ENCODE data around the gene SGPP1. TPM values are rescaled to one million over a fixed set of nuclear protein-coding genes. Genes with fewer than 3 reads are reported as not detected.

SGPP1 gene
- polyA plus RNA-seq, 1 donor (not counting 4 experiments of a cell fraction or from before 2014, with no cell fraction given): 28.7 TPM

GRCh38 chr14:63764103-63764502 lies 36.2 kb upstream of the SGPP1 start:
- TF ChIP-seq CTCF (optimal IDR thresholded peaks at IDR 0.05 in 1 of 3, IDR thresholded peaks at IDR 0.05 in 1 of 3, conservative IDR thresholded peaks at IDR 0.05 in 1 of 3; ENCODE audit: extremely low read depth in 1 of 3, insufficient read depth in 2 of 3, low read length in 3 of 3) (no peak), EZH2 (IDR thresholded peaks at IDR 0.05; ENCODE audit: low read length) (no peak)
- dilution Hi-C loops (cut with MboI; ENCODE audit: extremely low pct_ligation_motif_present, low sequenced_read_pairs): no loop called here

DNA sequence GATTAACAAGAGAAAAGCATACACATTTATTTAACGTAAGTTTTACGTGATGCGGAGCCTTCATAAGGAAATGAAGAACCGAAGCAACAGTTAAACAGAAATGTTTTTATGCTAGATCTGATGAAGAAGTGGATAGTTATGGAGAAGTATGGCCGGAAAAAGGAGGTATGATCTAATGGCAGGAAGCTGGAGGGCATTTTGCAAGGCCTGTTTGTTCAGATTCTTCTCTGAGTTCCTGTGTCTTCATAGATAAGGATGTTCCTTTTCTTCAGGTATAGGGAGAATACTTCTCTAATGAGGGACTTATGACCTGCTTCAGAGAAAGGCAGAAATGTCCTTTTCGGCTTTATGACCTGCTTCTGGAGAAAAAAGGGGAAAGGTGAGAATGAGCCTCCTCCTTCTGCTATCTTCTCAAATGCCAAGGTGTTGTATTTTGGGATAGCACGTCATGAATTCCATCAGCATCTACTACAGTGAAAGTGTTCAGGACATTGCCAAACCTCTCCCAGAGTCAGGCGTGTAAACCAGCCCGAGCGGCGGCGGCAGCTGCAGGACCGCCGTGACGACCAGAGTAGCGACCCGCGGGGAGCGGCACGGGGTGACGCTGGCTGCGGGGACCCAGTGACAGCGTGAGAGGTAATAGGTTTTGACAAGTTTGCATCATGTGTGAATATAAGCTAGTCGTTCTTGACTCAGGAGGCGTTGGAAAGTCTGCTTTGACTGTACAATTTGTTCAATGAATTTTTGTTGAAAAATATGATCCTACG lies 33.7 kb upstream of the SGPP1 start:
- H3K9me3 ChIP-seq (ENCODE audit: control insufficient read depth, low read depth, low read length): no peaks in the 10 kb centered on the region
- no peaks in the 10 kb centered on the region for H3K4me1 ChIP-seq (ENCODE audit: control insufficient read depth, extremely low read depth, insufficient read depth, low read length)
- H3K27ac ChIP-seq (ENCODE audit: control insufficient read depth, insufficient read depth, low read length): no peak overlapping the region
- H3K27me3 ChIP-seq (ENCODE audit: control insufficient read depth, extremely low read depth, insufficient read depth, low read length): no peaks in the 10 kb centered on the region
- no peaks in the 10 kb centered on the region for H3K36me3 ChIP-seq (ENCODE audit: control insufficient read depth in 2 of 2, extremely low read depth in 1 of 2, insufficient read depth in 2 of 2, low read length in 2 of 2)
- H4K20me1 ChIP-seq (ENCODE audit: control insufficient read depth, extremely low read depth, insufficient read depth, low read length): no peaks in the 10 kb centered on the region
- no peaks in the 10 kb centered on the region for H3K79me2 ChIP-seq (ENCODE audit: control insufficient read depth, insufficient read depth, low read length)
- TF ChIP-seq CTCF (optimal IDR thresholded peaks at IDR 0.05 in 1 of 3, IDR thresholded peaks at IDR 0.05 in 1 of 3, conservative IDR thresholded peaks at IDR 0.05 in 1 of 3; ENCODE audit: extremely low read depth in 1 of 3, insufficient read depth in 2 of 3, low read length in 3 of 3) (no peak), EZH2 (IDR thresholded peaks at IDR 0.05; ENCODE audit: low read length) (no peak)
- FAIRE-seq: no peak
- H2AFZ ChIP-seq (ENCODE audit: control insufficient read depth, low read length): no peak overlapping the region
- dilution Hi-C loops (cut with MboI; ENCODE audit: extremely low pct_ligation_motif_present, low sequenced_read_pairs): no loop called here
- no peak for DNase-seq (ENCODE audit: low read depth, low spot score)
- H3K9me1 ChIP-seq (ENCODE audit: control insufficient read depth, extremely low read depth, insufficient read depth, low read length): no peaks in the 10 kb centered on the region
- H3K4me2 ChIP-seq (ENCODE audit: control insufficient read depth, extremely low read depth, insufficient read depth, low read depth, low read length): no peak overlapping the region
- no peak overlapping the region for H3K9ac ChIP-seq (ENCODE audit: control insufficient read depth, extremely low read depth, insufficient read depth, low read length)
- H3K4me3 ChIP-seq (ENCODE audit: control insufficient read depth in 2 of 3, extremely low read depth in 1 of 3, insufficient read depth in 2 of 3, low read depth in 1 of 3, low read length in 3 of 3): no peak overlapping the region

More at GRCh38 chr14:63764103-63764502, 36.2 kb upstream of the SGPP1 start:
- FAIRE-seq (no peak), DNase-seq (ENCODE audit: low read depth, low spot score) (no peak)
- no peaks in the 10 kb centered on the region for H4K20me1 ChIP-seq (ENCODE audit: control insufficient read depth, extremely low read depth, insufficient read depth, low read length)
- H2AFZ ChIP-seq (ENCODE audit: control insufficient read depth, low read length): no peak overlapping the region
- H3K4me1 ChIP-seq (ENCODE audit: control insufficient read depth, extremely low read depth, insufficient read depth, low read length): no peaks in the 10 kb centered on the region
- no peaks in the 10 kb centered on the region for H3K9me3 ChIP-seq (ENCODE audit: control insufficient read depth, low read depth, low read length)
- no peak overlapping the region for H3K9ac ChIP-seq (ENCODE audit: control insufficient read depth, extremely low read depth, insufficient read depth, low read length)
- no peaks in the 10 kb centered on the region for H3K27me3 ChIP-seq (ENCODE audit: control insufficient read depth, extremely low read depth, insufficient read depth, low read length)
- no peak overlapping the region for H3K4me2 ChIP-seq (ENCODE audit: control insufficient read depth, extremely low read depth, insufficient read depth, low read depth, low read length)
- H3K9me1 ChIP-seq (ENCODE audit: control insufficient read depth, extremely low read depth, insufficient read depth, low read length): no peaks in the 10 kb centered on the region
- H3K4me3 ChIP-seq (ENCODE audit: control insufficient read depth in 2 of 3, extremely low read depth in 1 of 3, insufficient read depth in 2 of 3, low read depth in 1 of 3, low read length in 3 of 3): no peak overlapping the region
- no peaks in the 10 kb centered on the region for H3K36me3 ChIP-seq (ENCODE audit: control insufficient read depth in 2 of 2, extremely low read depth in 1 of 2, insufficient read depth in 2 of 2, low read length in 2 of 2)
- no peak overlapping the region for H3K27ac ChIP-seq (ENCODE audit: control insufficient read depth, insufficient read depth, low read length)
- no peaks in the 10 kb centered on the region for H3K79me2 ChIP-seq (ENCODE audit: control insufficient read depth, insufficient read depth, low read length)
